HG03039 (cell line): ENCODE results near the gene MAST1.

Experiments
- ATAC-seq: cut with Tn5 transposase; IDR thresholded peaks from one replicate; pipeline ENCODE4 v1.9.1; 2021; ENCODE audit warnings: mild to moderate bottlenecking, moderate library complexity; ENCODE audit not compliant: unreplicated experiment

MAST1 gene

DNA sequence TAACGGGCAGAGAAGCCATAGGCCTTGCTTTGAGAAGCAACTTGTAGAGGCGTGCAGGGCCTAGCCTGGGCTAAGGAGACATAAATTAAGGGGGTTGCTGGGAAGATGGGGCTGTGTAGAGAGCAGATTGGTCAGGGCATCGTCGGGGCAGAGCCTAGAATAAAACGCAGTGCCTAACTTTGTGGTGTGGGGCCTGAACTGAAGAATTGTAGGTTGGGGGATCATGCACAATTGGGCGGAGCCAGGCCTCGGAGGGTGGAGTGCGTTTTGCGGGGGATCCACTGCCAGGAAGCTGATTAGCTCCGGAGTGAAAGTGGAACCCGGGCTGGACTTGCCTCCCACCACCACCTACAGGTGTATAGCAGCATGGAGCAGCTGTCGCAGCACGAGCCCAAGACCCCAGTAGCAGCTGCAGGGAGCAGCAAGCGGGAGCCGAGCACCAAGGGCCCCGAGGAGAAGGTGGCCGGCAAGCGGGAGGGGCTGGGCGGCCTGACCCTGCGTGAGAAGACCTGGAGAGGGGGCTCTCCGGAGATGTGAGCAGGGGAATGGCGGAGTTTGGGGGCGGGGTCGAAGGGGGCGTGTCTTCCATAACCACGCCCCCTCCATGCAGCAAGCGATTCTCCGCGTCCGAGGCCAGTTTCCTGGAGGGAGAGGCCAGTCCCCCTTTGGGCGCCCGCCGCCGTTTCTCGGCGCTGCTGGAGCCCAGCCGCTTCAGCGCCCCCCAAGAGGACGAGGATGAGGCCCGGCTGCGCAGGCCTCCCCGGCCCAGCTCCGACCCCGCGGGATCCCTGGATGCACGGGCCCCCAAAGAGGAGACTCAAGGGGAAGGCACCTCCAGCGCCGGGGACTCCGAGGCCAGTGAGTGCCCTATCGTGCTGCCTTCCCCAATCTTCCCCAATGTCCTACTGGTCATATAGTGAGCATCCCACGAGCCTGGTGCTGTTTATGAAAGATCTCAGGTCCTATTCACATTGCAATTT lies 29.1 kb downstream of the MAST1 start:
- no peak for ATAC-seq

DNA sequence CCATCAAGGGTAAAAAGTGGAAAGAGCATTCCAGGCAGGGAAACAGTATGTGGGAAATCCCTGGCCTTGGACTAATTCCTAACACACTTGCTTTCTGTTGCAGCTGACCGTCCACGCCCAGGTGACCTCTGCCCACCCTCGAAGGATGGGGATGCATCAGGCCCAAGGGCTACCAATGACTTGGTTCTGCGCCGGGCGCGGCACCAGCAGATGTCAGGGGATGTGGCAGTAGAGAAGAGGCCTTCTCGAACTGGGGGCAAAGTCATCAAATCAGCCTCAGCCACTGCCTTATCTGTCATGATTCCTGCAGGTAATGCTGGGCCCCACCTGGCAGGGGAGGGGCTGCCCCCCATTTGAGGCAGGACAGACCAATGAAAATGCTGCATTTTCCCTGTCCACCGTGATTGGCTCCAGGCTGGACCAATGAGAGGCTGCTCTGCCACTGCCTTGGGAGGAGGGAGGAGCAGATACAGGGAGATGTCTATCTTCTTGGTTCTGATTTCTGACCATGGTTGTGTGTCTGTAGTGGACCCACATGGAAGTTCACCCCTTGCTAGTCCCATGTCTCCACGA lies 30.3 kb downstream of the MAST1 start:
- no peak for ATAC-seq

DNA sequence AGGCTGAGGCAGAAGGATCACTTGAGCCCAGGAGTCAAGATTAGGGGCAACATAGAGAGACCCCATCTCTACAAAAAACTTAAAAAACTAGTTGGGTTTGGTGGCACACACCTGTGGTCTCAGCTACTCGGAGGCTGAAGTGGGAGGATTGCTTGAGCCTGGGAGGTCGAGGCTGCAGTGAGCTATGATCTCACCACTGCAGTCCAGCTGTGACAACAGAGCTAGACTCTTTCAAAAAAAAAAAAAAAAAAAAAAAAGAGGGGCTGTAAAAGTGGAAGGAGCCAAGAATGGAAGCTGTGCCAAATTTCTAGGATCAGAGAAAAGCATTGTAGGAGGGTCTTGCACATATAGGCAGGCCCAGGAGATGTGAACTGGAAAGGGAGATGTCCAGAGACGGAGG lies 33.4 kb downstream of the MAST1 start:
- no peak for ATAC-seq

DNA sequence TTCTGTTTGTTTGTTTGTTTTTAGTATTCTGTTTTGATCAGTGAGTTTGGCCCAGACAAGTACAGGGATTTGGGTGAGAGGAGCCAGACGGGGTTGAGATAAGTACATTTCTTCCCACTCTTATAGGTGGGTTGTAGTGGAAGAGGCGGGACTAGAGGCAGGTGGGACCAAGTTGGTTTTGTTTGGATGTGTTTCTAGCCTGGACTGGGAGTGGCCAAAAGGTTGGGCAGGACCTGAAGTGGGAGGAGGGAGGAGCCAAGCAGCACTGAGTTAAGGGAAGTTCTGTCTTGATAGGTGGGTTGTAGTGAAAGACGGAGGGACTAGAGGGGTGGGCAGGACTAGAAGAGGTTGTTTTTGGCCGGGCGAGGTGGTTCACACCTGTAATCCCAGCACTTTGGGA lies 33.9 kb downstream of the MAST1 start:
- no peak for ATAC-seq

DNA sequence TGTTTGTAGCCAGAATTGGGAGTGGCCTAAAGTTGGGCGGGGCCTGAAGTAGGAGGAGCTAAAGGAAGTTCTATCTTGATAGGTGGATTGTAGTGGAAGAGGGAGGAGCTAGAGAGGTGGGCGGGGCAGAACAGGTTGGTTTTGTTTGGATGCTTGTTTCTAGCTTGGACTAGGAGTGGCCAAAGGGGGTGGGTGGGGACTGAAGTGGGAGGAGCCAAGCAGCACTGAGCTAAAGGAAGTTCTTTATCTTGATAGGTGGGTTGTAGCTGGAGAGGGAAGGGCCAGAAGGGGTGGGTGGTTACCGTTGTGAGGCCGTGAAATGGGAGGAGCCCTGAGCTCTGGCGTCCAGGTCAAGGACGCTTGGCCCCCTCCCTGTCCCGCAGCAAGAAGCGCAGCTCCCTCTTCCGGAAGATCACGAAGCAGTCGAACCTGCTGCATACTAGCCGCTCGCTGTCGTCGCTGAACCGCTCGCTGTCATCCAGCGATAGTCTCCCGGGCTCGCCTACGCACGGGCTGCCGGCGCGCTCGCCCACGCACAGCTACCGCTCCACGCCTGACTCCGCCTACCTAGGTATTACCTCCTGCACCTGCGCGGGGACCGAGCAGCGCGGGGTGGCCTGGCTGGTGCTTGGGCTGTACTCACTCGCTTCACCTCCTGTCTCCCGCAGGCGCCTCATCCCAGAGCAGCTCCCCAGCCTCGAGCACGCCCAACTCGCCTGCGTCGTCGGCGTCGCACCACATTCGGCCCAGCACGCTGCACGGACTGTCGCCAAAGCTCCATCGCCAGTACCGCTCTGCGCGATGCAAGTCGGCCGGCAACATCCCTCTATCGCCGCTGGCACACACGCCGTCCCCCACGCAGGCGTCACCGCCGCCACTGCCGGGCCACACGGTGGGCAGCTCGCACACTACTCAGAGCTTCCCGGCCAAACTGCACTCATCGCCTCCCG lies 34.9 kb downstream of the MAST1 start:
- ATAC-seq, result no peak

DNA sequence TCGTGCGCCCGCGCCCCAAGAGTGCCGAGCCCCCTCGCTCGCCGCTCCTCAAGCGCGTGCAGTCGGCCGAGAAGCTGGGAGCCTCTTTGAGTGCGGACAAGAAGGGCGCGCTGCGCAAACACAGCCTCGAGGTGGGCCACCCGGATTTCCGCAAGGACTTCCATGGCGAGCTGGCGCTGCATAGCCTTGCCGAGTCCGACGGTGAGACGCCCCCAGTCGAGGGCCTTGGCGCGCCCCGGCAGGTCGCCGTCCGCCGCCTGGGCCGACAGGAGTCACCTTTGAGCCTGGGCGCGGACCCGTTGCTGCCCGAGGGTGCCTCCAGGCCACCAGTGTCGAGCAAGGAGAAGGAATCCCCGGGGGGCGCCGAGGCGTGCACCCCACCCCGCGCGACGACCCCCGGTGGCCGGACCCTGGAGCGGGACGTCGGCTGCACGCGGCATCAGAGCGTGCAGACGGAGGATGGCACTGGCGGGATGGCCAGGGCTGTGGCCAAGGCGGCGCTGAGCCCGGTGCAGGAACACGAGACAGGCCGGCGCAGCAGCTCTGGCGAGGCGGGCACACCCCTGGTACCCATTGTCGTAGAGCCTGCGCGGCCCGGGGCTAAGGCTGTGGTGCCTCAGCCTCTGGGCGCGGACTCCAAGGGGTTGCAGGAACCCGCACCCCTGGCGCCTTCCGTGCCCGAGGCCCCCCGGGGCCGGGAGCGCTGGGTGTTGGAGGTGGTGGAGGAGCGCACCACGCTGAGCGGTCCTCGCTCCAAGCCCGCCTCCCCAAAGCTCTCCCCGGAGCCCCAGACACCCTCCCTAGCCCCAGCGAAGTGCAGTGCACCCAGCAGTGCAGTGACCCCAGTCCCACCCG lies 35.8 kb downstream of the MAST1 start:
- ATAC-seq, result no peak

DNA sequence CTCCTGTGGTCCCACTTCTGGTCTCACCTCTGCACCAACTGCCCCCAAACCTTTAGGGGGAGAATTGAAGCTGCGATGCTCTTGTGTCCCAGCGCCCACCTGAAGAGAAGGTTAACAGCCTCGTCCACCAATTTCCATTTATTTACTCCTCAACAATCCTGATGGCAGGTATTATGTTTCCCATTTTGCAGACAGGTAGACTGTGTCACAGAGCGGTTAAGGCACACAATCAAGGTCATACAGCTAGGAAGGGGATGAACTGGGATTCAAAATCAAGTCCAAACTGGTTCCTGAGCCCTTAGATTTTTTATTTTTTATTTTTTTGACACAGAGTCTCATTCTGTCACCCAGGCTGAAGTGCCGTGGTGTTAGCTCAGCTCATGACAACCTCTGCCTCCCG lies 36.8 kb downstream of the MAST1 start:
- ATAC-seq, result no peak

DNA sequence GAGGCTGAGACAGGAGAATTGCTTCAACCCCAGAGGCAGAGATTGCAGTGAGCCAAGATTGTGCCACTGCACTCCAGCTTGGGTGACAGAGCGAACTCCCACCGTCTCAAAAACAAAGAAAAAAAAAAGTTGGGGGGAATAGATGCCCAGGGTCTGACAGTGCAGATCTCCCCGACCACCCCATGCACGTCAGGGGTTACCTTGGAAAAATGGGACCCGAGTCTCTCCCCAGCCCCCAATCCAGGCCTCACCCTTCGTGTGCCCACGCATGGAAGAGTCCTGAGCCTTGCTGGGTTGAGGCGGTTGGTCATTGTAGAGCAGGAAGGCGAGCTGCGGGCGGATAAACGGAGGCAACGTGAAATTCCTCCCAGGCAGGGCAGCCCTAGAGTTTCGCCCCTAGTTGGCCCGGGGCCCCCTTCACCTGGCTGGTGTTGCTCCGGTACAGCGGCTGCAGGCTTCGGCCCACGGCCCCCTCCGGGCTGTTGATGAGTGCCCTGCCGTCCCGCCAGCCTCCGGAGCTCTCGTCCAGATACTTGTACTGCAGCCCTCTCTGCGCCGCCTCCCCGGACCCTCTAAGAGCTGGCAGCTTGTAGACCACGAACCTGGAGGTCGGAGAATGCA lies 42.3 kb downstream of the MAST1 start:
- ATAC-seq, result no peak

DNA sequence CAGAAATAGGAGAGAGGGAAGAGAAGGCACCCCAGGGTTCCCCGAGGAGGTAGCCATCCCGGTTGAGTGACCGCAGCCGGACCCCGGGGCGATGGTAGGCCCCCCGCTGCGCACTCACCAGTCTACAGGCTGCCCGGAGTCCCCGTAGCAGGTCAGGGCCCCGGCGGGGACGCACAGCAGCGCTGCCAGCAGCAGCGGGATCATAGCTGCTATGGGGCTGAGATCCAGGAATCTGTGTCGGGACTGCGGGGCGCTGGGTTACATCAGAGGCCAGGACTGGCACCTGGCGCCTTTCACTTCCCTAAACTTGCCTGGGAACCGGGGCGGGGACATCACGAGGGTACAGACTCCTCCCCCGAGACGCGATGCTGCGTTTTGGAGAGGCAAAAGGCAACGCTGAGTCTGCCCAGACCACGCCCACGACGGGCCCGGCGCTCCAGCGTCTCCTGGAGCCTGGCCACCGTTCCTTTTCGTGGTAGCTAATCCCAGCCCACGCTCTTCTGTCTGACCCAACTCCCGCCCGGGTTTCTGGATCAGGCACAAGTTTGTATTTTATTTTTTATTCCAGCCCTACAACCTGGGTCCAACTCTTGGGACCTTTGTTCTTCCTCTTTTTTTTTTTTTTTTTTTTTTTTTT lies 43.0 kb downstream of the MAST1 start, which contains the start of gene DNASE2:
Gene DNASE2, minus strand, starts transcription at position 278 of the 637 bp plus-strand sequence. Its CDS starts 74 bp downstream, at position 204.
- peak; percentile 77 for ATAC-seq

DNA sequence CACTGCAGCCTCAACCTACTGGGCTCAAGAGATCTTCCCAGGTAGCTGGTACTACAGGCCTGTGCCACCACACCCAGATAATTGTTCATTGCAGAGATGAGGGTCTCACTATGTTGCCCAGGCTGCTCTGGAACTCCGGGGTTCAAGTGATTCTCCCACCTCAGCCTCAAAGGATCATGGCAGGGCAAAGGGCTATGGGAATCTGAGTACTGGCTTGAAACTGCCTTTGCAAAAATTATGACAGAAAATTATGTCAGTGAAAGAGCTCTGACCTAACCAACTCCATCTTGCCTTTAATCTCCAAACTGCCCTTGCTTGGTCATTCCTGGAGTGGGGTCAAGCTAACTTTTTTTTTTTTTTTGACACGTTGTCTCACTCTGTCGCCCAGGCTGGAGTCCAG lies 44.3 kb downstream of the MAST1 start:
- ATAC-seq, result no peak

DNA sequence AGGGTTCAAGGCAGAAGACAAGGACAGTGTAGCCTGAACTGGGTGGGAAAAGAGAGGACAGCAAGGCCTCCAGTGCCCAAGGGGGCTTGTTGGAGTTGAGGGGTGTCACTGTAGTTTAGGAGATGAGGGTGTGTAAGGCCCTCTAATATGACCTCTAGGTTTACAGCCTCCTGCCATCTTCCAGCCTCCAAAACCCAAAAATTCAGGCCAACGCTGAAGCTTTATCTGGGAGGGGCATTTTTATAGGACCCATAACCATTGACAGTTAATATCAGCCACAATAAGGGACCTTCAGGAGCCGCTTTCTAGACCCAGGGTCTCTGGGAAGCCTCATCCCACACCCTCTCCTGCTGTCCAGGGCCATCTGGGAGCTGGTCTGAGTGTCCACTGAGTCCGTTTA lies 45.9 kb downstream of the MAST1 start:
- no peak for ATAC-seq

DNA sequence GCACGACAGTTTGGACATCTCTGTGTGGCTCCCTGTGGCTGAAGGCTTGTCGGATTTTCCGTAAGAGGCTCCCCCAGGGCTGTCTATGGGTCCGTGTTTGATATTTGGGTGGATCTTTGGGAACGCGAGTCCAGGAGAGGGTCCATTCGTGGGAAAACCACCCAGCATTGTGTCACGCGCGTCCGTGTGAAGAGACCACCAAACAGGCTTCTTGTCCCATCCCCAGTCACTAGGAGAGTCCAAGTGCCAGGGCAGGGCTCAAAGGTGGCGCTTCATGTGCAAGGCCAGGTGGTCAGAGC lies 46.3 kb downstream of the MAST1 start:
- no peak for ATAC-seq

DNA sequence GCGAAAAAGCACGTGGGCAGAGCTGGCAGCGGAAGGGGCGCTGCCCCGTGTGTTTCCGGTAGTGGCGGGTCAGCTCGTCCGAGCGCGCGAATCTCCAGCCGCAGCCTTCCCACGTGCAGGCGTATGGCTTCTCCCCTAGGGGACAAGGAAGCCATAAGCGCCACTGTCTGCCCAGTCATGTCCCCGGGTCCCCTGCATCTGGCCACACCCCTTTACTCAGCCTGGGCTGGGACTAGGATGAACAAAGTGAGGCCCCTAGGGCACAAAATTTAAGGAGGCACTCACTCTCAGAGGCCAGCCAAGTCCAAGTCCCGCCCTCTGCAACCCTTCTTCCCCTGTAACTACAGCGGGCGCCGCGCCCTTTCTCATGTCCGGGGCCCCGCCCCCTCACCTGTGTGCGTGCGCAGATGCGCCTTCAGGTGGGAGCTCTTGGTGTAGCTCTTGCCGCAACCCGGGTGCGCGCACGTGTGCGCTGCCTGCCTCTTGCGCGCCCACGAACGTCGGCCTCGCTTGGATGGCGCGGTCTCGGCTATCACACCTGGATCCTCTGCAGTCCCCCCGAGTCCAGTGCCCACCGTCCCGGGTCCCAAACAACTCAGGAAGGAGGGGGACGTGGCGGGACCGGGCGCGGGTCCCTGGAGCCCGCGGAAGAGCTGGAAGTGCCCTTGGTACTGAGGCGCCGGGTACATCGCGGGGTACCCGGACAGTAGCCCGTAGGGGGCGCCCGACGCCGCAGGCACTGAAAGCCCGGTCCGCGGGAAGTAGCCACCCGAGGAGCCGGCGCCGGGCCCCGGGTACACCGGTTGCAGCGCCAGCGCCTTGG lies 46.8 kb downstream of the MAST1 start:
- ATAC-seq, result no peak

DNA sequence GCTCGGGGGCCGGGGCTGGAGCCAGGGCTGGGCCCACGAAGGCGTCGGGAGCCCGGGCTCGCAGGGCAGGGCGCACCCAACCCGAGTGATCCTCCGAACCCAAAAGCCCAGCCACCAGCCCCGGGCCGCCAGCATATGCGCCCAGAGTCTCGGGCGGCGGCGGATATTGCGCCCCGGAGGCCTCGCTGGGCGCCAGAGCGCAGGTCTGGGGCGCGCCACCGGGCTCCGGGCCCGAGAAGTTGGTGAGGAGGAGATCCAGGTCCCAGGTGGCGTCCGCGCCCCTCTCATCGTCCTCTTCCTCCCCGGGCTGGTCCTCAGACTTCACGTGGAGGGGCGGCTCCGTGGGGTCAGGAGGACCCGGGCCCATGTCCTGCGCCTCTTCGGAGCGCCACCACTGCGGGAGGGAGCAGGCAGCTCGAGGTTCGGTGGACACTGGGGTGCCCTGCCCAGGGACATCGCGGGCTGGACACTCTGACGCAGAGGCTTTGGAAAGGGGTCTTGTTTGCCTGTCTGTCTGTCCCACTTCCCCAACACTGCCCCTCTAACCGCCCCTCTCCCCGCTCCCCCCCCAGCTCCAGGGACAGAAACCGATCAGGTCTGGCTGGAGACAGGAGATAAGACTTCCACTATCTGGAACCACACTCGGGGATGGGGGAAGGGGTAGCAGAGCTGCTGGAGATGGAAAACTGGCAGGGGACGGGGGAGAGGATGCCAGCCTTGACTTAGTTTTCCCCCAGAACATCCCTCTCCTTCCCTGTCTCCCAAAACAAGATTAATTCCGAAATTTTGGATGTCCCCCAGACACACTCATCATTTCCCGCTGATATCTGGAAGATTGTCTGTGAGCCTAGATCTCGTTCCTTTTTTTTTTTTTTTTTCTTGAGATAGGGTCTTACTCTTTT lies 47.7 kb downstream of the MAST1 start:
- ATAC-seq, result no peak

DNA sequence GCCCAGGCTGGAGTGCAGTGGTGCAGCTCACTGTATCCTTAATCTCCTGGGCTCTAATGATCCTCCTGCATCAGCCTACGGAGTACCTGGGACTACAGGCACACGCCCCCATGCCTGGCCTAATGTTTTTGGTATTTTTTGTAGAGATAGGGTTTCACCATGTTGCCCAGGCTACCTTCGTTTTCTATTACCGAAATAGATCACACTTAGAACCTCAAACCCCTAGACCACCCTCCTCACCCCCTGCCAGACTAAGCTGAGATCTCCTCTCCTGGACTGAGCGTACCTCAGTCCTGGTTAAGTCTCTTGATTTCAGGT lies 48.3 kb downstream of the MAST1 start:
- no peak for ATAC-seq

DNA sequence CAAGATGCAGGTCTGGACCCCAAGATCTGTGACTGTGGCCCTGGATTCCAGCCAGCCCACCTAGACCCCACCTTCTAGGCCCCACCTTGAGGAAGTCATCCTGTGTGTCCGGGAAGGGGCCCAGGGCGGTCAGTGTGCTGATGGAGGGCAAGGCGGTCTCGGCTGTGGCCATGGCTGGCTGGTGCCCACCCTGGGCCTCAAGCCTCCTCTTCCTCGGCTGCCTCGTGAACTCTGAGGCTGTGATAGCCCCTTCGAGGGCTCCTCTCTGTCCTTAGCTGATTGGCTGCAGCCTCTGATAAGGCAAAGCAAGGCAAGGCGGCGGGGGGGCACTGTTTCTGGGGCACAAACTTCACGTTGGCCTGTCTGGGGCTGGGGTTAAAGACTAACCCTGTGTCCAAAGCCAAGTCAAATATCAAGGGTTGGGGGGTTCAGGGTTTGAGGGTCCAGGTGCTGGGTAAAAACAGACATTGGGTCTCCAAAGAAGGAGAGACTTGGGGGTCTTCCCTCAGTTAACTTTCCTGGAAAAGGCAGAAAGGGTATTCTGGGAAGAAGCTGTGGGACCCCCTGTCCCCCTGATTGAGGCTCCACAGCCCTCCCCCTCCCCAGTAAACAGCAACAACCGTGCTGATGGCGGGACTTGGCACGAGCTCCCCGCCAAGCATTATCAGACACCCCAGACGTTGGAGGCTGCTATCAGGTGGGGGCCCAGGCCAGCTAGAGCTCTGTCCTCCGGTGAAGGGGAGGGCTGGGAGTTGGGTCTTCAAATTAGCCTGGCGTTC lies 48.8 kb downstream of the MAST1 start, which contains the start of gene KLF1:
Gene KLF1, minus strand, starts transcription at position 233 of the 779 bp plus-strand sequence. Its CDS starts 61 bp downstream, at position 172.
- no peak for ATAC-seq
